NCI-H1930 (cell line): ENCODE measurements around the gene C7orf33.
"Not testable (repeated sequence)": the region's sequence is repeated elsewhere in the genome, so short reads cannot be mapped to it uniquely, and the experiment has no call there.

Experiments
- DNase-seq, 2 experiments: peaks; one replicate each; lab custom pipeline; 2025; lab: John Stamatoyannopoulos, UW

Gene C7orf33

DNA sequence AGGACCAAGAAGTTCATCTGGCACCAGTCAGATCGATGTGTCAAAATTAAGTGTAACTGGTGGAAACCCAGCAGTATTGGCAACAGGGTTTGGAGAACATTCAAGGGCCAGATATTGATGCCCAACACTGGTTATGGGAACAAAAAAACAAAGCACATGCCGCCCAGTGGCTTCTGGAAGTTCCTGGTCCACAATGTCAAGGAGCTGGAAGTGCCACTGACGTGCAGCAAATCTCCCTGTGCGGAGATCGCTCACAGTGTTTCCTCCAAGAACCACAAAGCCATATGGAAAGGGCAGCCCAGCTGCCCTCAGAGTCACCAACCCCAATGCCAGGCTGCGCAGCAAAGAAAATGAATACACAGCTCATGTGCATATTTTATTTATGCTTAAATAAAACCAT lies 10.1 kb upstream of the C7orf33 start:
- DNase-seq = no peak

DNA sequence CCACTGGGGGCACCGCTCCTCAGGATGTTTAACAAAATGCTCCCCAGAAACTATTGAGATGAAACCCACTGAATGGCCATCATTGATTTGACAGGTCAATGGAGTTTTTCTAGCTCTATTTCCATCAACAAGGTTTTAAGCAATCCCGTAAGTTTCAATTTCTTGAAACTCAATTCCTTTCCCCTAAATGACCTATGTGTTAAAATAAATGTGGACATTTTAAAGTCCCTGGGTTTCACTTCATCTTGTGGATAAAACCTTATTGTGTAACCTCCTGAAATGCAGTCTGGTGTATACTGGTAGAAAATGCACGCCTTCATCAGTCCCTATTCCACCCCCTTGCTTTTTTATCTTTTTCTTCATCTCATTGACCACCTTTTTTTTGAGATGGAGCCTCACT lies 8.9 kb upstream of the C7orf33 start:
- no peak for DNase-seq

DNA sequence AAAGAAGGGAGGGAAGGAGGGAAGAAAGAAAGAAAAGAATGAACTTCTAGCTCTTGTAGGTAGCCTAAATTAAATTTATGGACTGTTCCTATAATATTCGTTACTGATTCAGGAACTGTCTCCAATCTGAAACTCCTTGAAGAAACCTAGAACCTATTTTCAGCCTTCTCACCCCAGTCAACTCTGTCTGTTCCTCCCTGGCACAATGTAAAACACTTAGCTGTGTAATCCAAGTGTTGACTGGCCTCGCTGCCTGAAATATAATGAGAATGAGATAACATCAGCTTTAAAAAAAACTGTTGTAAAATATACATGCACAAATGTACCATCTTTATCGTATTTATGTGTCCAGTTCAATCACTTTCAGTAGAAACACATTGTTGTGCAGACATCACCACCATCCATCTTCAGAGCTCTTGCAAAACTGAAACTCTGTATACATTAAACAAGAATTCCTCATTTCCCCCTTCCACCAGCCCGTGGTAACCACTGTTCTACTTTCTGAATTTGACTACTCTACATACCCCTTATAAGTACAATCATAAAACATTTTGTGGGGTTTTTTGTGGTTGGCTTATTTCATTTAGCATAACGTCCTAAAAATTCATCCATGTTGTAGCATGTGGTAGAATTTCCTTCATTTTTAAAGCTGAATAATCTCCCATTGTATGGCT lies 6.3 kb upstream of the C7orf33 start:
- DNase-seq = no peak

DNA sequence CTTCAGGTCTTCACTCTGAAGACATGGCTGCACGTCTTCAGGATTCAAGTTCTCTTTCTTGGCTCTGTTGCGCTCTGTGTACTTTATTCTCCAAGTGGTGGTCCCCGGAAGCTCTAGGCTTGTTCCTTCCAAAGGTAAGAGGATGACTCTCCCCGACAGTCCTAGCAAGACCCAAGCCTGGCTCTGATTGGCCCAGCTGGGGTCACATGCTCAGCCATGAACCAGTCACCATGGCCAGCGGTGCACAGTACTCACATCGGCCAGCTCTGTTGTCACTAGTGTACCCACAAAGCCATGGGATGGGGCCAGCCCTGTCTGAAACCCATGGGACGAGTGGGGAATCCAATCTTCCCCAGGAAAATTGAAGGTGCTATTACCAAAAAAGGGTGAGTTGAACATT lies 5.2 kb upstream of the C7orf33 start:
- no peak for DNase-seq

DNA sequence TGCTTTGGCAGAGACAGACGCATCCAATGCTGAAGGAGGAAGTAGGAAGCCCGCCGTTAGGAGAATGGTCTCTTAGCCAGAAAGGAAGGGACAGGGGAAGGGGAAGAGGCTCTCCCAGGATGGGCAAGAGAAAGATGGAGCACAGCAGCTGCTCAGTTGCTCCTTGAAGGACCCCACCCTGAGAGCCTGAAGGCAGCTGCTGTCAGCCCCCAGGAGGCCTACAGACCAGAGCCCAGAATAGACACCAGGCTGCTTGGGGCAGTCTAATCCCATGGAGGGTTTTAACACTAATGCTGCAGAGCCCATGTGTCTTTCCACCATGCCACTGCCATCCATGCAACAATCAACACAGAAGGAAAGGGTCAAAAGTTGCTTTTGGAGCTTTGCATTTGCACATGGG lies 3.5 kb upstream of the C7orf33 start:
- DNase-seq = no peak

DNA sequence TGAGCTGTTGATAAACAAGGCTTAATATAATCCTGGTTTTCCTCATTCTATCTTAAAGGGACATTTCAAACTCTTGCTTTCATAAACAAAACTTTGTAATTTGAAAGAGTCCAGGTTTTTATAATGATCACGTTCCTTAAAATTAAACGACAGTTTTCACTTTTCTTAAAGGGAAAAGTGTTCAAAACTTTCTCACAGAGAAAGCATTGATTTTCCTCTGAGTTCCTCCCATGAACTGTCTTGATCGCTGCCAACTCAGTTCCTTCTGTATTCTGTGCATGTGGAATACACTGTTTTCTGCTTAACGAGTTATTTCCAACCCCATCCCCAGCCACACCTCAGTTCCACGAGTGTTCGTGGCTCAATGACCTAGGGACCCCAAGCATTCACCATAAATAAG lies 2.4 kb upstream of the C7orf33 start:
- DNase-seq = no peak

DNA sequence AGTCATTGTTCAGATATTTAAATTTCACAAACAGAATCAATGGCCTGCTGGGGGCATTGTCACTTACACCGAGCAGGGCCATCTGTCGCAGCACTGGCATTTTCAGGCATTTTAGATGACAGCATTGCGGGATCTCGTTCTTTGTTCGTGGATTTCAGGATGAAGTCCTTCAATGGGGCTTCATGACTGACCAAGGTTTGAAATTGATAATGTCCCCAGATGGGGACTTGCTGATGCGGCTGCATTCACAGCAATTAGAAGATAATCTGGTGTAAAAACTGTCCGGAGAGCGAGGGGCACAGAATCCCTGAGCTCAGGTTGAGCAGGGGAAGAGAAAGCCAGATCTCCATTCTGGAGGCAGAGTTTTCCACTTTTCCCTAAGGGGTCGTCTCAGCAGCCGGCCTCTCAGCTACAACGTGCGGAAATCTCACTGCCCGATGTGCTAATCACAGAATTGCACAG lies 1.9 kb upstream of the C7orf33 start:
- no peak for DNase-seq

DNA sequence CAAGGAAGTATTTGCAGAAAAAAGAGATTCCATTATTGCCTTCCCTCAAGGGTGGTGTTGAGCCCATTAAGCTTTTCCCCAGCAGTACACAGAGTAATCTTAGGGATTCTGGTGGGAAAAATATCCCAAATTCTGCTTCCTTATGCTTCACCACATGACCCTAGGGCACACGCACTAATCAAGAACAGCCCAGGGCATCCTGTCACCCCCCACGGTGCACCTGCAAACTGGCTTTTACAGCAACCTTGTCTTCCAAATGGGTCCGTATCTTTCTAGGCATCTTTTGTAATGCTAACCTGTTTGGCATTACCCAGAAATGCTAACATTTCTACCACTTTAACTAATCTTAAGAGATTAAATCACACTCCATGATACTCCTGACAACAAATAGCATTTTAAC lies 926 bp upstream of the C7orf33 start:
- no peak for DNase-seq

DNA sequence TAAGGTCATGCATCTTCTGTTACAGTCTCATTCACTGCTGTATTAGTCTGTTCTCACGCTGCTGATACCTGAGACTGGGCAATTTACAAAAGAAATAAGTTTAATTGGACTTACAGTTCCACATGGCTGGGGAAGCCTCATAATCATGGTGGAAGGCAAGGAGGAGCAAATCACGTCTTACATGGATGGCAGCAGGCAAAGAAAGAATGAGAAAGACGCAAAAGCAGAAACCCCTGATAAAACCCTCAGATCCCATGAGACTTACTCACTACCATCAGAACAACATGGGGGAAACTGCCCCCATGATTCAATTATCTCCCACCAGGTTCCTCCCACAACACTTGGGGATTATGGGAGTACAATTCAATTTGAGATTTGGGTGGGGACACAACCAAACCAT lies 5.8 kb downstream of the C7orf33 start:
- not testable (repeated sequence) for DNase-seq

DNA sequence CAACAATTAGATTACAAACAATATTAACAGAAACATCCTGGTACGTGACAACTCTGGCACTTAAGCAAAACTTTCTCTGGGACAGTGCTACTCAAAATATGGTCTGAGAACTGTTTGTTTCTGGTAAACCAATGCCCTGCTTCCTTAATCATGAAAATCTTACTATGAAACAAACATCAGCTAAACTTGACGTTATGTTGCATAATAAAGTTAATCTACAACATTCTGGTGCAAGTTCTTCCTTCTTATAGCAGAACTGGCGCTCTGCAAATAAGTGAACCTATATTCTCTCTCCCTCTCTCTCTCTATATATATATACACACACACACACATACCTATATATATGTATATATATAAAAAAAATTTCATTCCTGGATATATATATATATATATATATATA lies 7.8 kb downstream of the C7orf33 start:
- DNase-seq = no peak

DNA sequence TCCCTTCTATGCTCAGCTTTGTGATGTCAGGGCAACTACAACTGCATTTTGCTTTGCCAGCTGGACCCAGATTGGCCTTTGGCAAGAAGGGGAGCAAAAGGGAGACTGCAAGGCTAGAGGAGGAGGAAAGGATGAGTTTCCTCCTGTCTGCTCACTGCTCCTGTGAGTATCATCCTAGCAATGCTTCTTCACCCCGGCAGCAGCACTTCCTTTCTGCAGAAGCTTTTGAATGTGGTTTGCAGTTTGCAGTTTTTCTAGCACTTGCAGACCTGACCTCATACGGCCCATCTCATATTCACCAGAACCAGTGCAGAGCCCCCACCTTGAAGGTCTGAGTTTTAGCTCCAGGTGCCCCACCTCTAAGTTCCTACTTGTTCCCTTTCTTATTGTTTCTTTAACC lies 14.8 kb downstream of the C7orf33 start:
- DNase-seq = no peak

DNA sequence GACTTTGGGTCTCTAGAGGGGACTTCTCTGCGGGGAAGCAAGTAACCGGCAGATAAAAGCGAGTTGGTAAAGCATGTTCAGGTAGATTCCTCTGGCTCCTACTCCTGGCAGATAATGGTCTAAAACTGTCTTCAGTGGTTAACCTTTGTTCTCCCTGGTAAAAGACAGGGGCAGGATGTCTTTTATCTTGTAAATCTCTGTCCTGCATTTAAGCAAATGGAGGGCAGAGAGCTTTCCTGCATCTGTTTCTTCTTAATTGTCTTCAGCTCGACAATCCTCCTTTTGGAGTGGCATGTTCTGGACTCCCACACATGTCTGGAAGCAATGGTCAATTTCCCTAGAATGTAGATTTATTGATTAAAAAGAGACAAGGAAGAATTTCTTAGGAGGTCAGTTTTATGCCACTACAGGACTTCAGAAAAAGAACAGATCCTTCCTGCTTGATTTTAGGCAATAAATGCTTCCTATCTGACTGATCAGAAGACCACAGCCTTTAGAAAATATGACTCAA lies 16.6 kb downstream of the C7orf33 start:
- DNase-seq = no peak

DNA sequence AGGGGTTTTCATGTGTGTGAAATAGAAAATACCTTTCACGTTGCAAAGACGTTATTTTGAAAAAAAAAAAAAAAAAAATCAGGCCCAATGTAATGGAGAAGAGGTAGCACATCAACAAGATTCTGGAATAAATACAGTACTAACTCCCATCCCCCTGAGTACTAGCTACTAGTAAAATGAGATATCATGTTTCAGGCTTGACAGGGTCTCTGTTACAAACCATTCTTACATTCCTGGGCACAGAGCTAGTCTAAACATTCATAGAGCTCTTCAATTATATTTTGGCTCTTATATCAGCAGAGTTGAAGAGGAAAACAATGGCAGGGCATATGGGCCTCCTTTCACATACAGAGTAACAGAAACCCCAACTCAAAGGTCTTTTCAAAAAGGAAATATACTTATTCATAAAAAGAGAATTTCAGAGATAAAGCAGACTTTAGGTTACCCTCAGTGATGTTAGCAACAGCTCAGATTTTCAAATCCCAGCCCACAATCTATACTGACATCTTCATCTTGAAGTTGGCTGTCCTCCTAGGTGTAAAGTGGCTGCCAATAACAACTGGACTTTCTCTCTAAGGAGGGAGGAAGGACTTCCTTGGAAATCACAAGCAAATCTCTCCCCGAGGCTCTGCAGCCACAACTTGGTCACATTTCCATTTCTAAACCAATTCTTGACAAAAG lies 18.6 kb downstream of the C7orf33 start:
- no peak for DNase-seq

DNA sequence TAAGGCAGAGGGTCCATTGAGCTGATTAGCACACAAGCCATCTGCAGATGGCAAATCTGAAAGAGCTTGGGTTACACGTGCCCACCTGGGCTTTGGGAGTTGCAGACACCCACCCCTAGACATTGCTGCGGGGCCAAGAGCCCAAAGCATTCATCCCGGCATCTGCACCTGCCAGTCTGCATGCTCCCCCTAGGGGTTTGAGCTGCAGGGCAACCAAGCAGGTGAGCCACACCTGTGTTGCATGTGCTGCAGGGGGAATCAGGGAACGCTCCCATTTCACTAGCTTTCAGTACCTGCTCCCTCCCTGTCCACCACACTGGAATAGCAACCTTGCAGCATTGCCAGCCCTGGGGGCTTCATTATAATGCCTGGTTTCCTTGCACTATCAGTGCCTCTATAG lies 21.1 kb downstream of the C7orf33 start:
- DNase-seq = no peak

DNA sequence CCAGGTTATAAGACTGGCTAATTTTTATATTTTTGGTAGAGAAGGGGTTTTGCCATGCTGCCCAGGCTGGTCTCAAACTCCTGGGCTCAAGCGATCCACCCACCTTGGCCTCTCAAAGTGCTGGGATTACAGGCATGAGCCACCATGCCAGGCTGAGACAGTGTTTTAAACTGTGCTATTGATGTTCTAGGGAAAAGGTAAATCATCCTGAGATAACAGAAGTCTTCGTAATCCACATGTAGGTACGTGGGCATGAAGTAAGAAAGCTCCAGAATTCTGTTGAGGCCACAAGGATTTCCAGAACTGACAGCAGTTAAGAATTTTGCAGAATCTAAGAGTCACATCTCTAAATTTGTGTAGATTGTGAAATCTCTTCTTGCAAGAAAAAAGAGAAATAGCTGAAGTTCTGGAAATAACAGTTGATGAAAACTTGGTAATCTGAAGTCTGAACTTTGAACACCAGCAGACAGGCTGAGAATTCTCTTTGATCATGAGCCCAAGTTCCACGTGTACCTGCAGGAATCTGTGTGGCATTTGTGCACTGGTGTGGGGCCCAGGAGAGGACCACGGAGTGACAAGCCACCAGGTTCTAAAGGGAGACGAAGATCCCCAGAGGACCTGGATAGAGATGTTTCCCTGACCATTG lies 24.6 kb downstream of the C7orf33 start:
- DNase-seq = no peak

DNA sequence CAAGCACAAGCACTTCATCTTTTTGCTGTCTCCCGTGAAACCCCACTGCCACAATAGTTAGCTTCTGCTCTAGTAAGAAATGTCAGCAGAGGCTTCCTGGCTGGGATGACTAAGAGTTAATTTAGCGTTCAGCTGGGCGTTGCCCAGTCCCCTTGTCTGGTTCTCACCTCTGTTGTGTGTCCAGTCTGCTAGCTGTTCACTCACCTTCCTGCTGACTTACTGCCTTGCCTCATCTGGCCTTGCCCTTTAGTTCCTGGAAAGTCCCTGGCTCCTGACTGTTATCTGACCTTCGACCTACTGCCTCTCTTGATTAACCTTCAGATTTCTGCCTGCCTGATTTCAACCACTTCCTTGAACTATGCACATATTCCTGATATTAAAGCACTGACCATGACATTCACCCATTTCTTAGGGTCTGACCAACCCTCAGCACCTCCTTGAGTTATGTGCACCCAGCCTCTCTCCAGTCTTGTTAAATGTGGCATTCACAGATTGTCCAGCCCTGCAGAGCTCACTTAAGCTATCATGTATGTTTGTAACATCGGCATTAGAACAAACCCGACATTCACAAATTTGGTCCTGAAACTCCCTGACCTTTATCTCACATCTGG lies 30.3 kb downstream of the C7orf33 start:
- no peak for DNase-seq

DNA sequence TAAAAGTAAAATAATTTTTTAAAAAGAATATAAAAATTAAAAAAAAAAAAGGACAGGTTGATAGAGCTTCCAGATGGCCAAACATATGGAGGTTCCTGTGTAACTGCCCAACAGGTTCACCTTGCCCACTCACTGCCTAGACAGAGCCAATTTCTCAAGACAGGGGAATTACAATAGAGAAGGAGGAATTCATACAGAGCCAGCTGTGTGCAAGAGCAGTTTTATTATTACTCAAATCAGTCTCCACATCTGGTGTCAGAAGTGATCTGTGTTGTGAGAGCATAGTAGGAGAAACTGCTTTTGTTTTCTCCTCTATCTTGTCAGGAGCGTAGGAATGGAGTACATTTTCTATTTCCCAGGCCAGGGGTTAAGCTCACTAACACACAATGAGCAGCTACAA lies 31.0 kb downstream of the C7orf33 start:
- no peak for DNase-seq

DNA sequence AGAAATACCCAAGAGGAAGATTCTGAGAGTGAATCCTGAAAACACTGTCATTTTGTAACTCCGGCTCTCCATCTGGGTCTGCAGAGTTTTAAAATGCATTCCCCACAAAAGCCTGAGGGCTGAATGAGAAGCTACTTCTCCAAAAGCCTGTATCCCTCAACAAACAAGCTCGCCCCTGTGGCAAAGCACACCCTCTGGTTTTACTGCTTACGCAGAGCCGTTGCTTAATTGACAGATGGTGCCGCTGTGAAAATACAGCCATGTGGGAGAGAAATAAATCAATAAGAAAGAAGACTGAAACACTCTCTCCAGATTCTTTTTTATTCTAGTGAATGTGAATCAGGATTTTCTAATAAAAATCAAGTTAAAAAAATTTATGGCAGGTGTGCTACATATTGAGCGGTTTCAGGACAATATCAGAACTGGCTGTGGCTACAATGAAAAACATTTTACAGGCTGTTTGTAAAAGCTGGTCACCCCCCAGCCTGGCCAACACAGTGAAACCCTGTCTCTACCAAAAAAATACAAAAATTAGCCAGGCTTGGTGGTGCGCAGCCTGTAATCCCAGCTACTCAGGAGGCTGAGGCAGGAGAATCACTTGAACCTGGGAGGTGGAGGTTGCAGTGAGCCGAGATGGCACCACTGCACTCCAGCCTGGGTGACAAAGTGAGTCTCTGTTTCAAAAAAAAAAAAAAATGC lies 32.5 kb downstream of the C7orf33 start:
- no peak for DNase-seq

DNA sequence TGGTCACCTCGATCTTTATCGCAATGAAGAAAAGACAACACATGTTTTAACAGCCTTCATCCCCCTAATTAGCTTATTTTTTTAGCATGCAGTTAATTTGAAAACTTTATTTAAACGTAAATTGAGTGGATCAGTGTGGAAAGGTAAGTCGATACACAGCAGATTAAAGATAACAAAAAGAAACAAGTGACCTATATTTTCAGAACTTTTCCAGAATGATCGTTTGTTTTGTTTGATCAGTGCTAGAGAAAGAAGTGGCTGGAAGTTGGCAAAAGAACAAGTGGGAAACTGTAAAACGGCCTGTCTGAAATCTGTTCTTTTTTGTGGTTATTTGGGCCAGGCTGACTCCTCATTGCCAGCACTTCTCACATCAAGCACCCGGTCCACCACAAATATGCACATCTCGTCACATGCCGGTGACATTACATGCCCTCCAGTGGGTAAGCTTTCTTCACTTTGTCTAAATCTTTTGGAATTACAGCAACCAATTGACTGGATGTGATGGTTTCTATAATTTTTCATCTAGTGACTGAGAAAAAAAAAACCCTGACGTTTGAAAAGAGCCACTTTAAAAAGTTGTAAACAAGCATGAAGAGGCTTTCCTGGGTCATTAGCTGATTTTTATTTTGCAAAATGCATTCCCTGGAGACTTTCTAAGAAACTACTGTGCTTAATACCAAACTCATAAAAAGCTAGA lies 33.2 kb downstream of the C7orf33 start:
- no peak for DNase-seq

DNA sequence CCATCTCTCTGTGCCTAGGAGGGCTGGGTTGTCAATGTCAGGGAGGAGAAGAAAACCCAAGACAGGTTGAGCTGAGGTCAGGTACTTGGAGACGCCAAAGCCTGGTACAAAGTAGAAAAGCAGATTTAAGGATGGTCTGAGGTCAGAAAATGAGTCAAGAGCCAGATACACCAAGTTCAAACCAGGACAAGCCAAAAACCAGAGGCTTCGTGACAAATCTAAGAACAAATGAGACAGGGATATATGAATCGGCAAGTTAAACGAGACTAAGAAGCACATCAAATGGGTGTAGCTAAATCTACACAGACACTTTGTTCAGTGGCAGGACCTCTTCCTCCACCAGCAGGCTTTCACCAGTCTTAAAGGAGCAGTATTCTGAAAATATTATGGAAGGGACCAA lies 34.2 kb downstream of the C7orf33 start:
- DNase-seq = no peak

DNA sequence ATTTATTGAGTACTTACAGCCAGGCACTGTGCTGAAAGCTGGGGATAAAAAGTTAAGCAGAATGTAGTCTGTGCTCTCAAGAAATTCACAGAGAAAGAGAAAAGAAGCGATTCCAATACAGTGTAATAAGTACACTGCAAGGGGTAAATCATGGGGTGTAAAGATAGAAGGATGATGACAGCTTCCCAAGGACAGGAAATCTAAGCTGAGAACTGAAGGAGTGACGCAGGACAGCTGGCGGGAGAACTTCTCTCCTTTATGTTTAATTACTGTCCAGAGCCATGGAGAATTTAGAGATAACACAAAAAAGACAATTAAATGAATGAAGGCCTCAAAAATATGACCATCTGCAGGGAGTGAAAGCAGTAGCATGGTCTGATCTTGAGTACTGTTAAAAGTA lies 34.8 kb downstream of the C7orf33 start:
- no peak for DNase-seq

DNA sequence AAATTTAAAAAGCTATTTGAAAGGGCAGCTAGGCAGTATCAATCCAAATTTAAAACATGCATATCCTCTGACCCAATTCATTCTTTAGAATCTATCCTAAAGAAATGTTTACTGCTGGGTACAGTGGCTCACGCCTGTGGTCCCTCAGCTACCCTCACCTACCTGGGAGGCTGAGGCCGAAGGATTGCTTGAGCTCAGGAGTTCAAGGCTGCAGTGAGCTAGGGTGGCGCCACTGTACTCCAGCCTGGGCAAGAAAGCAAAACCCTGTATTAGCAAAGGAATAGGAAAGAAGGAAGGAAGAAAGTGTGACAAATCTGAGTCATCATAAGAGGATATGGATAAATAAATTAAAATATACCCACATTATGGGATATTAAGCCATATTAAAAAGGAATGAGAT lies 36.3 kb downstream of the C7orf33 start:
- no peak for DNase-seq
